Measurements from ENCODE around the gene CCDC3.

DNA sequence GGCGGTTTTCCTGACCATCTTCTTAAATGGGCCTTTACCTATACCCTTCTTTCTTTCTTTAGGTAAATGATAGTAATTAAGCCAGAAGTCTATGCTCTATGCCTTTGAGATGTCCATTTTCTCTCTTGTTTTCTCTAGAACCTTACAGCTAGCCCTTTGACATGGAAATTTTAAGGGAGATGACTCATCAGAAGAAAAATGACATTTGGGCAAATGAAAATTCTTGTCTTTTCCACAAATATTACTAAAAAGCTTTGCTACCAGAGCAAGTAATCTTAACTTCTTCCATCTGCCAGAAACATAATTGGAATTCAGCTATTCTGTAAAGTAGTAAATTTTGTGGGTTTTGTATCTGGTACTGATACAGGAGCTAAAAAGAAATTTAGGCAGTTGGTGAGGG is 59.5 kb downstream of the CCDC3 start:
- TF ChIP-seq, protein P1, sequence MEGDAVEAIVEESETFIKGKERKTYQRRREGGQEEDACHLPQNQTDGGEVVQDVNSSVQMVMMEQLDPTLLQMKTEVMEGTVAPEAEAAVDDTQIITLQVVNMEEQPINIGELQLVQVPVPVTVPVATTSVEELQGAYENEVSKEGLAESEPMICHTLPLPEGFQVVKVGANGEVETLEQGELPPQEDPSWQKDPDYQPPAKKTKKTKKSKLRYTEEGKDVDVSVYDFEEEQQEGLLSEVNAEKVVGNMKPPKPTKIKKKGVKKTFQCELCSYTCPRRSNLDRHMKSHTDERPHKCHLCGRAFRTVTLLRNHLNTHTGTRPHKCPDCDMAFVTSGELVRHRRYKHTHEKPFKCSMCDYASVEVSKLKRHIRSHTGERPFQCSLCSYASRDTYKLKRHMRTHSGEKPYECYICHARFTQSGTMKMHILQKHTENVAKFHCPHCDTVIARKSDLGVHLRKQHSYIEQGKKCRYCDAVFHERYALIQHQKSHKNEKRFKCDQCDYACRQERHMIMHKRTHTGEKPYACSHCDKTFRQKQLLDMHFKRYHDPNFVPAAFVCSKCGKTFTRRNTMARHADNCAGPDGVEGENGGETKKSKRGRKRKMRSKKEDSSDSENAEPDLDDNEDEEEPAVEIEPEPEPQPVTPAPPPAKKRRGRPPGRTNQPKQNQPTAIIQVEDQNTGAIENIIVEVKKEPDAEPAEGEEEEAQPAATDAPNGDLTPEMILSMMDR (IDR thresholded peaks at IDR 0.05) = no peak
- TF ChIP-seq MAFK (IDR thresholded peaks at IDR 0.05; ENCODE audit: partially characterized antibody) (no peak), SMC3 (IDR thresholded peaks at IDR 0.05) (no peak), RFX5 (IDR thresholded peaks at IDR 0.05) (no peak), CBX2 (IDR thresholded peaks at IDR 0.05; ENCODE audit: borderline replicate concordance, low read depth) (no peak), CHD2 (IDR thresholded peaks at IDR 0.05; ENCODE audit: low read length, partially characterized antibody) (no peak), NFE2L2 (conservative IDR thresholded peaks at IDR 0.05; ENCODE audit: low read length) (no peak), CEBPB (IDR thresholded peaks at IDR 0.05) (no peak), POLR2AphosphoS2 (conservative IDR thresholded peaks at IDR 0.05; ENCODE audit: low read length) (no peak)
- TF ChIP-seq, protein P2, sequence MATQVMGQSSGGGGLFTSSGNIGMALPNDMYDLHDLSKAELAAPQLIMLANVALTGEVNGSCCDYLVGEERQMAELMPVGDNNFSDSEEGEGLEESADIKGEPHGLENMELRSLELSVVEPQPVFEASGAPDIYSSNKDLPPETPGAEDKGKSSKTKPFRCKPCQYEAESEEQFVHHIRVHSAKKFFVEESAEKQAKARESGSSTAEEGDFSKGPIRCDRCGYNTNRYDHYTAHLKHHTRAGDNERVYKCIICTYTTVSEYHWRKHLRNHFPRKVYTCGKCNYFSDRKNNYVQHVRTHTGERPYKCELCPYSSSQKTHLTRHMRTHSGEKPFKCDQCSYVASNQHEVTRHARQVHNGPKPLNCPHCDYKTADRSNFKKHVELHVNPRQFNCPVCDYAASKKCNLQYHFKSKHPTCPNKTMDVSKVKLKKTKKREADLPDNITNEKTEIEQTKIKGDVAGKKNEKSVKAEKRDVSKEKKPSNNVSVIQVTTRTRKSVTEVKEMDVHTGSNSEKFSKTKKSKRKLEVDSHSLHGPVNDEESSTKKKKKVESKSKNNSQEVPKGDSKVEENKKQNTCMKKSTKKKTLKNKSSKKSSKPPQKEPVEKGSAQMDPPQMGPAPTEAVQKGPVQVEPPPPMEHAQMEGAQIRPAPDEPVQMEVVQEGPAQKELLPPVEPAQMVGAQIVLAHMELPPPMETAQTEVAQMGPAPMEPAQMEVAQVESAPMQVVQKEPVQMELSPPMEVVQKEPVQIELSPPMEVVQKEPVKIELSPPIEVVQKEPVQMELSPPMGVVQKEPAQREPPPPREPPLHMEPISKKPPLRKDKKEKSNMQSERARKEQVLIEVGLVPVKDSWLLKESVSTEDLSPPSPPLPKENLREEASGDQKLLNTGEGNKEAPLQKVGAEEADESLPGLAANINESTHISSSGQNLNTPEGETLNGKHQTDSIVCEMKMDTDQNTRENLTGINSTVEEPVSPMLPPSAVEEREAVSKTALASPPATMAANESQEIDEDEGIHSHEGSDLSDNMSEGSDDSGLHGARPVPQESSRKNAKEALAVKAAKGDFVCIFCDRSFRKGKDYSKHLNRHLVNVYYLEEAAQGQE (IDR thresholded peaks at IDR 0.05) = no peak
- TF ChIP-seq, protein P3, sequence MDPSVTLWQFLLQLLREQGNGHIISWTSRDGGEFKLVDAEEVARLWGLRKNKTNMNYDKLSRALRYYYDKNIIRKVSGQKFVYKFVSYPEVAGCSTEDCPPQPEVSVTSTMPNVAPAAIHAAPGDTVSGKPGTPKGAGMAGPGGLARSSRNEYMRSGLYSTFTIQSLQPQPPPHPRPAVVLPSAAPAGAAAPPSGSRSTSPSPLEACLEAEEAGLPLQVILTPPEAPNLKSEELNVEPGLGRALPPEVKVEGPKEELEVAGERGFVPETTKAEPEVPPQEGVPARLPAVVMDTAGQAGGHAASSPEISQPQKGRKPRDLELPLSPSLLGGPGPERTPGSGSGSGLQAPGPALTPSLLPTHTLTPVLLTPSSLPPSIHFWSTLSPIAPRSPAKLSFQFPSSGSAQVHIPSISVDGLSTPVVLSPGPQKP (IDR thresholded peaks at IDR 0.05; ENCODE audit: low read depth, low read length) = no peak
